Panc1 (cell line): ENCODE data around the gene WSCD1. TPM values are rescaled to one million over a fixed set of nuclear protein-coding genes. Genes with fewer than 3 reads are reported as not detected.

Source experiments
- ATAC-seq: fragments of 200-7000 bp; cut with Tn5 transposase; 2 replicates; pipeline ENCODE4 v1.9.1; 2020; ENCODE audit warnings: mild to moderate bottlenecking, moderate library complexity
- BruUV-seq: library from RNA; stranded (reverse); fragments of 400-500 nt; replicated peaks from 2 replicates; lab custom pipeline; 2021; lab: Mats Ljungman, UMichigan
- CTCF ChIA-PET: fragments of 300-600 bp; sonication (Branson Sonifier 250); formaldehyde crosslinking; loops from one replicate; lab custom pipeline; 2022; ENCODE audit warnings: antibody characterized with exemption; lab: Charles Lee
- POLR2A ChIA-PET: fragments of 300-600 bp; sonication (Branson Sonifier 250); formaldehyde crosslinking; loops from one replicate; lab custom pipeline; 2022; ENCODE audit warnings: antibody characterized with exemption; lab: Charles Lee
- DNase-seq: peaks from one replicate; pipeline ENCODE4 v3.0.0-alpha.2; 2010; ENCODE audit warnings: low read depth, low spot score
- H3K27ac ChIP-seq: 2 replicates; pipeline ENCODE4 v1.5.1; 2011; ENCODE audit warnings: mild to moderate bottlenecking, low read length, inconsistent platforms
- H3K27me3 ChIP-seq: fragments of 200-500 bp; sonication (Bioruptor generic); 2 replicates; pipeline ENCODE4 v1.6.0; 2014; ENCODE audit warnings: low read length, inconsistent platforms; ENCODE audit not compliant: control insufficient read depth, insufficient read depth
- H3K36me3 ChIP-seq: fragments of 200-500 bp; sonication (Bioruptor generic); 2 replicates; pipeline ENCODE4 v1.5.1; 2014; ENCODE audit warnings: inconsistent platforms, mild to moderate bottlenecking, low read length, moderate library complexity; ENCODE audit not compliant: control insufficient read depth, insufficient read depth
- H3K4me1 ChIP-seq: 2 replicates; pipeline ENCODE4 v1.5.1; 2011; ENCODE audit warnings: inconsistent platforms, mild to moderate bottlenecking, low read length, moderate library complexity; ENCODE audit not compliant: control insufficient read depth, insufficient read depth
- H3K4me3 ChIP-seq, 2 experiments: 2 replicates each; pipeline ENCODE4 v1.5.1; 2011 to 2012; ENCODE audit warnings: low read depth in 2 of 2, low read length in 2 of 2, mild to moderate bottlenecking in 2 of 2, inconsistent platforms in 1 of 2, moderate library complexity in 1 of 2
- H3K9me3 ChIP-seq: fragments of 200-500 bp; sonication (Bioruptor generic); 2 replicates; pipeline ENCODE4 v1.5.1; 2014; ENCODE audit warnings: low read depth, mild to moderate bottlenecking, inconsistent platforms, low read length, moderate library complexity; ENCODE audit not compliant: control insufficient read depth, insufficient read depth
- CTCF ChIP-seq: fragments of 450-650 bp; IDR thresholded peaks from 2 replicates; pipeline ENCODE4 v1.5.1; 2017; ENCODE audit warnings: mild to moderate bottlenecking
- POLR2AphosphoS5 ChIP-seq: IDR thresholded peaks from 2 replicates; pipeline ENCODE4 v1.6.1; 2012; ENCODE audit warnings: mild to moderate bottlenecking, low read depth, low read length, moderate library complexity
- REST ChIP-seq, 2 experiments: IDR thresholded peaks; 2 replicates each; pipeline ENCODE4 v1.6.1; 2011 to 2012; ENCODE audit warnings: low read depth in 2 of 2, control low read depth in 1 of 2, low read length in 1 of 2, mild to moderate bottlenecking in 1 of 2, moderate library complexity in 1 of 2; ENCODE audit not compliant: insufficient read depth in 1 of 2
- SIN3A ChIP-seq: IDR thresholded peaks from 2 replicates; pipeline ENCODE4 v1.6.1; 2012; ENCODE audit warnings: low read depth, mild to moderate bottlenecking, low read length, moderate library complexity, borderline replicate concordance; ENCODE audit not compliant: insufficient read depth
- TCF7L2 ChIP-seq: IDR thresholded peaks from 2 replicates; pipeline ENCODE4 v1.6.1; 2011; ENCODE audit warnings: mild to moderate bottlenecking, low read depth, low read length, inconsistent platforms
- in situ Hi-C: cut with HindIII; loops from 2 replicates; pipeline ENCODE4 v1.10.0; 2016; ENCODE audit warnings: low sequenced_read_pairs, low pct_unique_long_range_greater_than_20kb
- intact Hi-C: fragments of 100-400 bp; cut with micrococcal nuclease; formaldehyde crosslinking; loops from one replicate; pipeline ENCODE4 v1.10.0; 2022; ENCODE audit not compliant: unreplicated experiment
- total RNA-seq: library from RNA; stranded (reverse); gene quantifications from one replicate; pipeline ENCODE4 v1.2.1, GENCODE V29; 2021; ENCODE audit not compliant: unreplicated experiment

Gene WSCD1
- total RNA-seq, 1 experiment from 2014 or later = 0.74 TPM

GRCh38 chr17:6040504-6040903 lies 29.7 kb upstream of the WSCD1 start:
- H3K9me3 ChIP-seq = no peaks in the 10 kb centered on the region
- DNase-seq (no peak), ATAC-seq (no peak)
- no peak overlapping the region for H3K27ac ChIP-seq
- ChIA-PET CTCF (no interaction called here), POLR2A (no interaction called here)
- H3K4me1 ChIP-seq = no peaks in the 10 kb centered on the region
- BruUV-seq = no TSS peak
- H3K36me3 ChIP-seq = no peaks in the 10 kb centered on the region
- H3K27me3 ChIP-seq = no peaks in the 10 kb centered on the region
- no peak for TF ChIP-seq TCF7L2
- no peak for TF ChIP-seq CTCF
- H3K4me3 ChIP-seq = no peak overlapping the region
- intact Hi-C loops (no loop called here), in situ Hi-C loops (no loop called here)

- Histone ChIP-seq H3K36me3 (no peaks in the 10 kb centered on the region), H3K4me3 (no peak overlapping the region), H3K9me3 (no peaks in the 10 kb centered on the region), H3K27ac (no peak overlapping the region), H3K4me1 (no peaks in the 10 kb centered on the region), H3K27me3 (no peaks in the 10 kb centered on the region)
- in situ Hi-C loops (no loop called here), intact Hi-C loops (no loop called here)
- CTCF ChIA-PET = no interaction called here
- DNase-seq (no peak), ATAC-seq (no peak)
- BruUV-seq = no TSS peak
- no peak for TF ChIP-seq TCF7L2
- TF ChIP-seq REST (IDR thresholded peaks at IDR 0.05; ENCODE audit: insufficient read depth in 1 of 2, low read depth in 2 of 2, low read length in 1 of 2) = no peak
- POLR2A ChIA-PET = no interaction called here
Measured at GRCh38 chr17:6041246-6041645, 28.9 kb upstream of the WSCD1 start.

DNA sequence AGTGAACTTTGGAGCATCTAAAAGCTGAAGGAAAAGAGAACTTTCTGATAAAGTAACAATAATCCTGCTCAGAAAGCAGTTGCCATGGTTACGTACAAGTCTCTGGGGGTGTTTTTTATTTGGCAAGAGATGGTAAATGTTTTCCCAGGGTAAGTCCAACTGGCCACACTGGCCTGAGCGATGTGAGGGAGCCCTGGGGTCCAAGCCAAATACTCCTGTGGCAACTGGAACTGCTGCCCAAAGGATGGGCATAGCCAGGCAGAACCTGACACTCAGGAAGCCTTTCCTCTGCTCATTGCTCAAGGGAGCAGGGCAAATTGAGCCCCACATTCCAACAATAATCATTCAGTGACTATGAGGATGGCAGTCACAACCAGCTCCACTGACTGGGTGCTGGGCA lies 26.8 kb upstream of the WSCD1 start:
- ChIA-PET POLR2A (no interaction called here), CTCF (no interaction called here)
- no peak overlapping the region for H3K27ac ChIP-seq
- H3K9me3 ChIP-seq = no peaks in the 10 kb centered on the region
- H3K4me3 ChIP-seq = no peak overlapping the region
- H3K27me3 ChIP-seq = no peaks in the 10 kb centered on the region
- no peaks in the 10 kb centered on the region for H3K36me3 ChIP-seq
- DNase-seq (no peak), ATAC-seq (no peak)
- in situ Hi-C loops = no loop called here
- no peaks in the 10 kb centered on the region for H3K4me1 ChIP-seq
- TF ChIP-seq REST (IDR thresholded peaks at IDR 0.05; ENCODE audit: insufficient read depth in 1 of 2, low read depth in 2 of 2, low read length in 1 of 2) = no peak
- no peak for TF ChIP-seq SIN3A
- TF ChIP-seq CTCF = no peak
- no peak for TF ChIP-seq TCF7L2
- TF ChIP-seq POLR2AphosphoS5 = no peak
- intact Hi-C loops = no loop called here
- BruUV-seq = no TSS peak
